Liver (tissue), 9 donors: ENCODE results near the gene TUT7. TPM values are rescaled to one million over a fixed set of nuclear protein-coding genes. Genes with fewer than 3 reads are reported as not detected.

Experiments used
- DNase-seq: peaks from one replicate; pipeline ENCODE4 v3.0.0-alpha.2; 2017; ENCODE audit warnings: low spot score
- H3K27ac ChIP-seq, 2 donors: one replicate each; pipeline ENCODE4 v1.7.0; 2013; ENCODE audit warnings: inconsistent platforms in 2 of 2, low read length in 2 of 2, control low read depth in 1 of 2, low read depth in 1 of 2, mild to moderate bottlenecking in 1 of 2
- H3K27me3 ChIP-seq, 4 donors: one replicate each; pipeline versions ENCODE4 v1.6.1 to v1.7.0; 2013; ENCODE audit warnings: low read length in 3 of 4, inconsistent platforms in 1 of 4, mild to moderate bottlenecking in 1 of 4, moderate library complexity in 1 of 4; ENCODE audit not compliant: control insufficient read depth in 4 of 4, insufficient read depth in 4 of 4
- H3K36me3 ChIP-seq, 4 donors: one replicate each; pipeline versions ENCODE4 v1.6.1 to v1.7.0; 2013; ENCODE audit warnings: low read length in 3 of 4, mild to moderate bottlenecking in 3 of 4, low read depth in 1 of 4, moderate library complexity in 1 of 4; ENCODE audit not compliant: control insufficient read depth in 4 of 4, insufficient read depth in 3 of 4
- H3K4me1 ChIP-seq, 4 donors: one replicate each; pipeline versions ENCODE4 v1.6.1 to v1.7.0; 2013; ENCODE audit warnings: low read length in 3 of 4, mild to moderate bottlenecking in 3 of 4, moderate library complexity in 1 of 4; ENCODE audit not compliant: control insufficient read depth in 4 of 4, insufficient read depth in 4 of 4
- H3K4me3 ChIP-seq, 3 donors: one replicate each; pipeline versions ENCODE4 v1.6.1 to v1.7.0; 2013; ENCODE audit warnings: low read length in 3 of 3, control low read depth in 1 of 3, low read depth in 1 of 3, mild to moderate bottlenecking in 1 of 3
- H3K9ac ChIP-seq, 2 donors: one replicate each; pipeline ENCODE4 v1.7.0; 2013; ENCODE audit warnings: low read length in 2 of 2, mild to moderate bottlenecking in 2 of 2, moderate library complexity in 2 of 2, control low read depth in 1 of 2, low read depth in 1 of 2
- H3K9me3 ChIP-seq, 4 donors: one replicate each; pipeline versions ENCODE4 v1.6.1 to v1.7.0; 2013; ENCODE audit warnings: low read length in 3 of 4; ENCODE audit not compliant: control insufficient read depth in 4 of 4
- CTCF ChIP-seq: fragments of 150-350 bp; IDR thresholded peaks from 2 replicates; pipeline ENCODE4 v1.5.1; 2017; ENCODE audit warnings: improper control_type of control experiment, low read depth, low read length; ENCODE audit not compliant: missing input control
- EGR1 ChIP-seq, 2 donors: IDR thresholded peaks; 2 replicates each; pipeline ENCODE4 v1.6.1; 2016 to 2018; ENCODE audit warnings: antibody characterized with exemption in 2 of 2, low read depth in 2 of 2
- FOXA1 ChIP-seq: IDR thresholded peaks from 2 replicates; pipeline ENCODE4 v1.6.1; 2016; ENCODE audit warnings: antibody characterized with exemption
- FOXA2 ChIP-seq: IDR thresholded peaks from 2 replicates; pipeline ENCODE4 v1.6.1; 2016; ENCODE audit warnings: antibody characterized with exemption
- GABPA ChIP-seq, 2 donors: IDR thresholded peaks in 1 of 2; conservative IDR thresholded peaks in 1 of 2; 2 replicates each; pipeline ENCODE4 v1.6.1; 2016; ENCODE audit warnings: antibody characterized with exemption in 2 of 2, mild to moderate bottlenecking in 1 of 2, moderate library complexity in 1 of 2
- HNF4A ChIP-seq, 2 donors: conservative IDR thresholded peaks; 2 replicates each; pipeline ENCODE4 v1.6.1; 2016; ENCODE audit warnings: antibody characterized with exemption in 2 of 2, mild to moderate bottlenecking in 2 of 2
- HNF4G ChIP-seq: IDR thresholded peaks from 2 replicates; pipeline ENCODE4 v1.6.1; 2016; ENCODE audit warnings: antibody characterized with exemption
- JUND ChIP-seq, 2 donors: IDR thresholded peaks; 2 replicates each; pipeline ENCODE4 v1.6.1; 2016; ENCODE audit warnings: antibody characterized with exemption in 2 of 2
- MAX ChIP-seq: IDR thresholded peaks from 2 replicates; pipeline ENCODE4 v1.6.1; 2016; ENCODE audit warnings: antibody characterized with exemption
- NR2F2 ChIP-seq: IDR thresholded peaks from 2 replicates; pipeline ENCODE4 v1.6.1; 2016; ENCODE audit warnings: antibody characterized with exemption
- RAD21 ChIP-seq, 2 donors: IDR thresholded peaks; 2 replicates each; pipeline ENCODE4 v1.6.1; 2016; ENCODE audit warnings: antibody characterized with exemption in 2 of 2, mild to moderate bottlenecking in 2 of 2
- REST ChIP-seq: IDR thresholded peaks from 2 replicates; pipeline ENCODE4 v1.6.1; 2016; ENCODE audit warnings: antibody characterized with exemption, mild to moderate bottlenecking
- RXRA ChIP-seq, 2 donors: IDR thresholded peaks; 2 replicates each; pipeline ENCODE4 v1.6.1; 2017 to 2018; ENCODE audit warnings: antibody characterized with exemption in 2 of 2, mild to moderate bottlenecking in 1 of 2
- SP1 ChIP-seq: IDR thresholded peaks from 2 replicates; pipeline ENCODE4 v1.6.1; 2018; ENCODE audit warnings: antibody characterized with exemption, mild to moderate bottlenecking
- TAF1 ChIP-seq: conservative IDR thresholded peaks from 2 replicates; pipeline ENCODE4 v1.6.1; 2016; ENCODE audit warnings: antibody characterized with exemption, mild to moderate bottlenecking
- YY1 ChIP-seq: IDR thresholded peaks from 2 replicates; pipeline ENCODE4 v1.6.1; 2016; ENCODE audit warnings: antibody characterized with exemption, mild to moderate bottlenecking
- ZBTB33 ChIP-seq: IDR thresholded peaks from 2 replicates; pipeline ENCODE4 v1.6.1; 2016; ENCODE audit warnings: antibody characterized with exemption
- WGBS: extraction: QIAGEN DNeasy Blood & Tissue Kit; methylation state at CpG from one replicate; pipeline ENCODE4 v1.1.7; 2013; 5-methylcytosine and 5-hydroxymethylcytosine counted together
- polyA plus RNA-seq, 2 donors: library from polyadenylated mRNA; stranded (reverse) in 1 of 2; unstranded in 1 of 2; fragments of 200-250 nt in 1 of 2; fragments of >200 nt in 1 of 2; fragmentation: Nextera tagmentation in 1 of 2; extraction: Ambion mirVana in 1 of 2; gene quantifications; one replicate each; pipeline versions ENCODE4 v1.2.1 to v1.2.3, GENCODE V29; 2013 to 2015
- total RNA-seq, 2 donors: library from RNA; depleted of rRNA; stranded (reverse); fragments of >200 nt; gene quantifications; one replicate each; pipeline ENCODE4 v1.2.3, GENCODE V29; 2014
- TF ChIP-seq, protein P1 (sequence below): IDR thresholded peaks from 2 replicates; pipeline ENCODE4 v1.6.1; 2016; ENCODE audit warnings: antibody characterized with exemption
- donor health status: healthy.
- donor health status: healthy.
- donor health status: healthy.
- donor health status: healthy.
- donor health status: healthy.

The TUT7 gene
- total and polyA plus RNA-seq, 4 donors = 10.7 to 34.6 (median 15.9) TPM

GRCh38 chr9:86402591-86402990, 48.4 kb upstream of the TUT7 start (continued):
- TF ChIP-seq ZBTB33 (no peak), EGR1 (IDR thresholded peaks at IDR 0.05; ENCODE audit: low read depth in 2 of 2) (no peak), CTCF (no peak)

DNA sequence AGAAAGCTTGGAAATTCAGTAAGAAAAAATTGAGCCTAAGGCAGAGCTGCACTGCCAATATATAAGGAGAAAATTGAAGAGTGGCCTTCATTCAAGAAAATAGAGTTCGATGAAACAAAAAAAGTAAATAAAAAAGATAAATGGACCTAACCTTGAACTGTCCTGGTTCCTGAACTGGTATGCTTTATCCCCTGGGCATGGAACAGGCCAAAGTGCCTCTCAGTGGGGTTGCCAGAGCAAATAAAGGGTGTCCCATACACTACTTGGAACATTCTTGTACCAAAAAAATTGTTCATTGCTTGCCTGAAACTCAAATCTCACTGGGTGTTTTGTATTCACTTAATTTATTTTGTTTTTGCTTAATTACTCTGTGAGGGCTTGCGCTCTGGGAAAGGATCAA, 42.2 kb upstream of the TUT7 start:
- DNase-seq = no peak
- peaks cover 14 to 27% (median 19%) of the 10 kb centered on the region in 4 donors for H3K4me1 ChIP-seq
- 44% methylated on average over 2 of the region's 2 CpGs for WGBS

More for the DNA sequence above, 42.2 kb upstream of the TUT7 start:
- no peak for TF ChIP-seq NR2F2
- TF ChIP-seq HNF4A (conservative IDR thresholded peaks at IDR 0.05) = peak; percentile 92 to 98
- TF ChIP-seq EGR1 (IDR thresholded peaks at IDR 0.05; ENCODE audit: low read depth in 2 of 2) = peak in 1 of 2 donors; percentile 52
- peak; percentile 60 for TF ChIP-seq YY1
- TF ChIP-seq FOXA1 = peak; percentile 56
- TF ChIP-seq REST = peak; percentile 66
- TF ChIP-seq, protein P1, sequence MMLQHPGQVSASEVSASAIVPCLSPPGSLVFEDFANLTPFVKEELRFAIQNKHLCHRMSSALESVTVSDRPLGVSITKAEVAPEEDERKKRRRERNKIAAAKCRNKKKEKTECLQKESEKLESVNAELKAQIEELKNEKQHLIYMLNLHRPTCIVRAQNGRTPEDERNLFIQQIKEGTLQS = no peak
- TF ChIP-seq FOXA2 = peak; percentile 64
- peak; percentile 55 for TF ChIP-seq MAX
- TF ChIP-seq JUND (IDR thresholded peaks at IDR 0.05) = peak; percentile 13 to 88
- peak; percentile 87 to 94 for TF ChIP-seq RXRA (IDR thresholded peaks at IDR 0.05)
- TF ChIP-seq CTCF = no peak
- TF ChIP-seq TAF1 = no peak
- peak; percentile 35 to 36 for TF ChIP-seq RAD21 (IDR thresholded peaks at IDR 0.05)
- TF ChIP-seq HNF4G = peak; percentile 55
- TF ChIP-seq GABPA (IDR thresholded peaks at IDR 0.05 in 1 of 2, conservative IDR thresholded peaks at IDR 0.05 in 1 of 2) = no peak
- TF ChIP-seq SP1 = peak; percentile 76
- peak; percentile 52 for TF ChIP-seq ZBTB33
- no peaks in the 10 kb centered on the region for H3K9me3 ChIP-seq
- no peak overlapping the region for H3K4me3 ChIP-seq
- H3K9ac ChIP-seq = no peak overlapping the region
- no peaks in the 10 kb centered on the region for H3K36me3 ChIP-seq
- no peaks in the 10 kb centered on the region for H3K27me3 ChIP-seq
- H3K27ac ChIP-seq = peak overlapping the region; percentile 69 to 89
